K562 (cell line): Measurements from ENCODE around the gene FAR2. TPM values are rescaled to one million over a fixed set of nuclear protein-coding genes. Genes with fewer than 3 reads are reported as not detected.

Experiments
- CHD7 ChIP-seq: fragments of 200-600 bp; sonication (generic); IDR thresholded peaks from one replicate; pipeline ENCODE4 v1.6.1; 2012; ENCODE audit warnings: mild to moderate bottlenecking, low read depth, low read length, inconsistent platforms
- polyA plus RNA-seq, 8 experiments: library from polyadenylated mRNA; depleted of rRNA in 4 of 8; stranded (reverse) in 5 of 8; unstranded in 3 of 8; fragments of >200 nt; fragmentation: Nextera tagmentation in 2 of 8; fragmentation: Illumina TruSeq in 1 of 8; extraction: Ambion mirVana in 2 of 8; extraction: Trizol in 1 of 8; gene quantifications; 2 replicates each; pipeline versions ENCODE4 v1.2.1 to v1.2.3, GENCODE V29; 2011 to 2014; ENCODE audit warnings: inconsistent platforms in 1 of 8, missing spikeins in 1 of 8
- total RNA-seq, 7 experiments: library from RNA; depleted of rRNA in 6 of 7; stranded (reverse); fragments of >200 nt in 6 of 7; fragmentation: Illumina TruSeq in 2 of 7; extraction: Trizol in 2 of 7; gene quantifications; 2 replicates each; pipeline versions ENCODE4 v1.2.1 to v1.2.3, GENCODE V29; 2011 to 2021; ENCODE audit warnings: low replicate concordance in 1 of 7

The FAR2 gene
- total and polyA plus RNA-seq, 9 of the 15 experiments (the other 6 are each of a cell fraction or from before 2014, with no cell fraction given), result 5.0 to 13.4 (median 8.5) TPM

GRCh38 chr12:29310899-29311298, 161.8 kb downstream of the FAR2 start (continued):
- no peak for TF ChIP-seq CHD7
